NB4 (cell line): Measurements from ENCODE around the gene TNFAIP8L3.
"Not testable (repeated sequence)": the region's sequence is repeated elsewhere in the genome, so short reads cannot be mapped to it uniquely, and the experiment has no call there.

ENCODE experiments used
- DNase-seq: peaks from one replicate; pipeline ENCODE4 v3.0.0; 2010; ENCODE audit warnings: low read depth
- H3K4me3 ChIP-seq: one replicate; pipeline ENCODE4 v1.5.1; 2011; ENCODE audit warnings: mild to moderate bottlenecking, low read depth, low read length, moderate library complexity
- CTCF ChIP-seq: IDR thresholded peaks from one replicate; pipeline ENCODE4 v1.5.1; 2012; ENCODE audit warnings: low read depth, low read length
- MAX ChIP-seq: IDR thresholded peaks from 2 replicates; pipeline ENCODE4 v1.6.1; 2011; ENCODE audit warnings: low read depth, low read length
- MYC ChIP-seq: IDR thresholded peaks from 2 replicates; pipeline ENCODE4 v1.6.1; 2011; ENCODE audit warnings: low read depth, low read length
- POLR2A ChIP-seq: IDR thresholded peaks from 2 replicates; pipeline ENCODE4 v1.6.1; 2011; ENCODE audit warnings: mild to moderate bottlenecking; ENCODE audit not compliant: insufficient read length; ENCODE audit errors: extremely low read depth

The TNFAIP8L3 gene

GRCh38 chr15:51044037-51044727 lies 50.5 kb downstream of the TNFAIP8L3 start:
- TF ChIP-seq CTCF (no peak), POLR2A (no peak), MAX (no peak), MYC (no peak)
- no peak for DNase-seq
- H3K4me3 ChIP-seq: no peak overlapping the region

GRCh38 chr15:51038974-51039319 lies 55.8 kb downstream of the TNFAIP8L3 start:
- H3K4me3 ChIP-seq: no peak overlapping the region
- no peak for DNase-seq
- TF ChIP-seq MAX: no peak
- TF ChIP-seq POLR2A: no peak
- TF ChIP-seq MYC: no peak
- no peak for TF ChIP-seq CTCF

GRCh38 chr15:51038162-51038973 lies 56.3 kb downstream of the TNFAIP8L3 start:
- TF ChIP-seq MAX (no peak), CTCF (no peak), POLR2A (no peak), MYC (no peak)
- DNase-seq: no peak
- H3K4me3 ChIP-seq: no peak overlapping the region

- not testable (repeated sequence) for DNase-seq, H3K4me3 ChIP-seq
Observed at GRCh38 chr15:51037474-51037873, 57.2 kb downstream of the TNFAIP8L3 start.

- no peak for DNase-seq
Observed at GRCh38 chr15:51030649-51031316, 63.9 kb downstream of the TNFAIP8L3 start.

More at GRCh38 chr15:51030649-51031316, 63.9 kb downstream of the TNFAIP8L3 start:
- H3K4me3 ChIP-seq: no peak overlapping the region
- TF ChIP-seq CTCF (no peak), MAX (no peak), MYC (no peak), POLR2A (no peak)
